Upper lobe of right lung (tissue), 1 donor: ENCODE measurements around the gene PYGO2. TPM values are rescaled to one million over a fixed set of nuclear protein-coding genes. Genes with fewer than 3 reads are reported as not detected.

Source experiments
- ATAC-seq: fragments of 200-7000 bp; cut with Tn5 transposase; one replicate; pipeline ENCODE4 v1.9.1; 2020; ENCODE audit warnings: mild to moderate bottlenecking, moderate library complexity
- DNase-seq: peaks from one replicate; pipeline ENCODE4 v3.0.0-alpha.2; 2020
- H3K27ac ChIP-seq: fragments of 200-600 bp; one replicate; pipeline ENCODE4 v1.8.0; 2022
- H3K27me3 ChIP-seq: fragments of 200-600 bp; one replicate; pipeline ENCODE4 v1.8.0; 2022; ENCODE audit warnings: mild to moderate bottlenecking
- H3K36me3 ChIP-seq: fragments of 200-600 bp; one replicate; pipeline ENCODE4 v1.8.0; 2022
- H3K4me1 ChIP-seq: fragments of 200-600 bp; one replicate; pipeline ENCODE4 v1.8.0; 2022
- H3K4me3 ChIP-seq: fragments of 200-600 bp; one replicate; pipeline ENCODE4 v1.8.0; 2022; ENCODE audit warnings: mild to moderate bottlenecking
- H3K9me3 ChIP-seq: fragments of 200-600 bp; one replicate; pipeline ENCODE4 v1.8.0; 2022
- intact Hi-C: fragments of 100-400 bp; cut with DNase I; formaldehyde crosslinking; loops from one replicate; pipeline ENCODE4 v1.11.0; 2022
- total RNA-seq: library from RNA; stranded (reverse); fragmentation: NEBNext Ultra II Directional; extraction: Animal tissue kit (Norgen Biotek cat#: 25700); gene quantifications from one replicate; pipeline ENCODE4 v1.2.1, GENCODE V29; 2021
- TF ChIP-seq, protein P1 (sequence below): fragments of 200-600 bp; IDR thresholded peaks from one replicate; pipeline ENCODE4 v1.8.0; 2022; ENCODE audit warnings: antibody characterized with exemption
- donor health status: DM: no; HTN: yes; CAD: no; lungs with severe emphysema.

Gene PYGO2
- total RNA-seq, 1 donor from 2014 or later = 27.0 TPM

DNA sequence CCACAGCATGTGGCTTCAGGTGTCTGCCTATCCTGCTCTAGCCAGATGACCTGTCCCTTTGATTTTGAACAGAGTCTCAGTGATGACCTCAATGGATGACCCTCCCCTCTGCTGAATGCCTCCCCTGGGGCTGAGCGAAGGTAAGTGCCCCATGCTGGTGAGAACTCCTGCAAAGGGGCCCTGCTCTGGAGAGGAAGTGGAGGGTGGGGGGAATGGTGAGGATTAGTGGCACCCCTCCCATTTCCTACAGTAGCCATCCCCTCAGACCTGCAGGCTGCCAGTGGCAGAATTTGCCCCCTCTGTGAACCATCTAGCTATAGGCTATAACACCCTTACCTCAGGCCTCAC, 21.4 kb downstream of the PYGO2 start:
- ATAC-seq (no peak), DNase-seq (no peak)
- H3K27ac ChIP-seq = no peak overlapping the region
- H3K27me3 ChIP-seq = no peaks in the 10 kb centered on the region
- H3K4me3 ChIP-seq = no peak overlapping the region
- peaks cover 4% of the 10 kb centered on the region for H3K36me3 ChIP-seq
- H3K4me1 ChIP-seq = peaks cover 46% of the 10 kb centered on the region
- TF ChIP-seq, protein P1, sequence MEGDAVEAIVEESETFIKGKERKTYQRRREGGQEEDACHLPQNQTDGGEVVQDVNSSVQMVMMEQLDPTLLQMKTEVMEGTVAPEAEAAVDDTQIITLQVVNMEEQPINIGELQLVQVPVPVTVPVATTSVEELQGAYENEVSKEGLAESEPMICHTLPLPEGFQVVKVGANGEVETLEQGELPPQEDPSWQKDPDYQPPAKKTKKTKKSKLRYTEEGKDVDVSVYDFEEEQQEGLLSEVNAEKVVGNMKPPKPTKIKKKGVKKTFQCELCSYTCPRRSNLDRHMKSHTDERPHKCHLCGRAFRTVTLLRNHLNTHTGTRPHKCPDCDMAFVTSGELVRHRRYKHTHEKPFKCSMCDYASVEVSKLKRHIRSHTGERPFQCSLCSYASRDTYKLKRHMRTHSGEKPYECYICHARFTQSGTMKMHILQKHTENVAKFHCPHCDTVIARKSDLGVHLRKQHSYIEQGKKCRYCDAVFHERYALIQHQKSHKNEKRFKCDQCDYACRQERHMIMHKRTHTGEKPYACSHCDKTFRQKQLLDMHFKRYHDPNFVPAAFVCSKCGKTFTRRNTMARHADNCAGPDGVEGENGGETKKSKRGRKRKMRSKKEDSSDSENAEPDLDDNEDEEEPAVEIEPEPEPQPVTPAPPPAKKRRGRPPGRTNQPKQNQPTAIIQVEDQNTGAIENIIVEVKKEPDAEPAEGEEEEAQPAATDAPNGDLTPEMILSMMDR = no peak
- intact Hi-C loops = no loop called here
- no peaks in the 10 kb centered on the region for H3K9me3 ChIP-seq

GRCh38 chr1:154938604-154939399, 22.8 kb downstream of the PYGO2 start:
- TF ChIP-seq, protein P1 = no peak
- Histone ChIP-seq H3K36me3 (no peaks in the 10 kb centered on the region), H3K9me3 (no peaks in the 10 kb centered on the region), H3K4me1 (peaks cover 41% of the 10 kb centered on the region), H3K27ac (peak overlapping the region; percentile 99), H3K4me3 (no peak overlapping the region), H3K27me3 (no peaks in the 10 kb centered on the region)
- no peak for DNase-seq
- no peak for ATAC-seq
- intact Hi-C loops = no loop called here

GRCh38 chr1:154937988-154938386, 23.6 kb downstream of the PYGO2 start:
- intact Hi-C loops = no loop called here
- H3K4me3 ChIP-seq = peak overlapping the region; percentile 71
- H3K4me1 ChIP-seq = peaks cover 36% of the 10 kb centered on the region

GRCh38 chr1:154937085-154937987, 24.2 kb downstream of the PYGO2 start:
- Histone ChIP-seq H3K27ac (peak overlapping the region; percentile 99), H3K9me3 (no peaks in the 10 kb centered on the region), H3K36me3 (no peaks in the 10 kb centered on the region), H3K4me3 (peak overlapping the region; percentile 71), H3K4me1 (peaks cover 30% of the 10 kb centered on the region), H3K27me3 (no peaks in the 10 kb centered on the region)
- DNase-seq (peak; percentile 96), ATAC-seq (peak; percentile 82)
- TF ChIP-seq, protein P1 = peak; percentile 29
- intact Hi-C loops = no loop called here

More at GRCh38 chr1:154937988-154938386, 23.6 kb downstream of the PYGO2 start:
- H3K36me3 ChIP-seq = no peaks in the 10 kb centered on the region
- H3K27ac ChIP-seq = peak overlapping the region; percentile 99
- no peak for DNase-seq
- H3K27me3 ChIP-seq = no peaks in the 10 kb centered on the region
- no peaks in the 10 kb centered on the region for H3K9me3 ChIP-seq
- ATAC-seq = no peak
- TF ChIP-seq, protein P1 = no peak

GRCh38 chr1:154936555-154937084, 25.0 kb downstream of the PYGO2 start, which contains the start of gene PMVK:
PMVK (minus strand) TSS chr1:154936719; CDS start chr1:154936685, 34 bp downstream.
- peak; percentile 93 for ATAC-seq
- Histone ChIP-seq H3K9me3 (no peaks in the 10 kb centered on the region), H3K4me3 (peak within 1 kb of the TSS; percentile 71), H3K27me3 (no peaks in the 10 kb centered on the region), H3K27ac (peak within 1 kb of the TSS; percentile 99), H3K36me3 (peaks cover 6% of the 10 kb centered on the region), H3K4me1 (peaks cover 23% of the 10 kb centered on the region)
- intact Hi-C loops = no loop called here
- DNase-seq = peak; percentile 98
- TF ChIP-seq, protein P1 = peak; percentile 35
